PC-9 (cell line): ENCODE results near the gene PSMB1. TPM values are rescaled to one million over a fixed set of nuclear protein-coding genes. Genes with fewer than 3 reads are reported as not detected.

ENCODE experiments used
- BruUV-seq: library from RNA; stranded (reverse); fragments of 400-500 nt; replicated peaks from 2 replicates; lab custom pipeline; 2021; lab: Mats Ljungman, UMichigan
- CTCF ChIA-PET: fragments of 300-600 bp; sonication (Branson Sonifier 250); formaldehyde crosslinking; loops from one replicate; lab custom pipeline; 2022; ENCODE audit warnings: antibody characterized with exemption; lab: Charles Lee
- POLR2A ChIA-PET: fragments of 300-600 bp; sonication (Branson Sonifier 250); formaldehyde crosslinking; loops from one replicate; lab custom pipeline; 2022; ENCODE audit warnings: antibody characterized with exemption; ENCODE audit not compliant: unreplicated experiment; lab: Charles Lee
- DNase-seq, 2 experiments: peaks; one replicate each; pipeline versions ENCODE4 v3.0.0 to v3.0.0-alpha.2; 2015 to 2022; ENCODE audit warnings: mixed read lengths in 1 of 2
- H2AFZ ChIP-seq: fragments of 200-600 bp; sonication (generic); 2 replicates; pipeline ENCODE4 v1.8.1; 2017; ENCODE audit warnings: antibody characterized with exemption
- H3F3A ChIP-seq: fragments of 200-600 bp; sonication (generic); 2 replicates; pipeline ENCODE4 v1.8.1; 2017; ENCODE audit warnings: antibody characterized with exemption, mild to moderate bottlenecking, low read depth; ENCODE audit not compliant: insufficient read depth
- H3K27ac ChIP-seq: fragments of 200-600 bp; sonication (generic); 2 replicates; pipeline ENCODE4 v1.6.1; 2016; ENCODE audit warnings: mixed run types
- H3K27me3 ChIP-seq: fragments of 200-600 bp; sonication (generic); 2 replicates; pipeline ENCODE4 v1.6.1; 2016; ENCODE audit warnings: low read depth, mixed run types; ENCODE audit not compliant: insufficient read depth
- H3K36me3 ChIP-seq: fragments of 200-600 bp; sonication (generic); 2 replicates; pipeline ENCODE4 v1.6.1; 2016; ENCODE audit warnings: low read depth, mixed run types
- H3K4me1 ChIP-seq: fragments of 200-600 bp; sonication (generic); replicated peaks from 2 replicates; pipeline ENCODE4 v1.6.1; 2016; ENCODE audit warnings: mixed run types; ENCODE audit not compliant: insufficient read depth
- H3K4me2 ChIP-seq: fragments of 200-600 bp; sonication (generic); 2 replicates; pipeline ENCODE4 v1.6.1; 2017; ENCODE audit warnings: mixed run types
- H3K4me3 ChIP-seq: fragments of 200-600 bp; sonication (generic); 2 replicates; pipeline ENCODE4 v1.6.1; 2016; ENCODE audit warnings: mixed run types
- H3K79me2 ChIP-seq: fragments of 200-600 bp; sonication (generic); 2 replicates; pipeline ENCODE4 v1.6.1; 2017; ENCODE audit warnings: low read depth, mixed run types
- H3K9me2 ChIP-seq: fragments of 200-600 bp; sonication (generic); 2 replicates; pipeline ENCODE4 v1.8.1; 2017; ENCODE audit warnings: mild to moderate bottlenecking; ENCODE audit not compliant: insufficient read depth
- H3K9me3 ChIP-seq: fragments of 200-600 bp; sonication (generic); 2 replicates; pipeline ENCODE4 v1.8.1; 2016; ENCODE audit warnings: low read depth; ENCODE audit not compliant: insufficient read depth
- H4K20me1 ChIP-seq: fragments of 200-600 bp; sonication (generic); 2 replicates; pipeline ENCODE4 v1.8.1; 2017; ENCODE audit not compliant: insufficient read depth
- CTCF ChIP-seq: fragments of 200-600 bp; sonication (generic); conservative IDR thresholded peaks from 2 replicates; pipeline ENCODE4 v1.6.1; 2017; ENCODE audit warnings: mixed run types, antibody characterized with exemption, mild to moderate bottlenecking, moderate library complexity
- EZH2 ChIP-seq: fragments of 200-600 bp; sonication (generic); IDR thresholded peaks from 2 replicates; pipeline ENCODE4 v1.8.0; 2017; ENCODE audit warnings: antibody characterized with exemption, low read depth
- intact Hi-C: fragments of 100-400 bp; cut with micrococcal nuclease; formaldehyde crosslinking; loops from one replicate; pipeline ENCODE4 v1.10.0; 2022; ENCODE audit not compliant: unreplicated experiment
- total RNA-seq: library from RNA; stranded (reverse); gene quantifications from 2 replicates; pipeline ENCODE4 v1.2.3, GENCODE V29; 2021

Gene PSMB1
- total RNA-seq, 1 experiment from 2014 or later, result 169 TPM

DNA sequence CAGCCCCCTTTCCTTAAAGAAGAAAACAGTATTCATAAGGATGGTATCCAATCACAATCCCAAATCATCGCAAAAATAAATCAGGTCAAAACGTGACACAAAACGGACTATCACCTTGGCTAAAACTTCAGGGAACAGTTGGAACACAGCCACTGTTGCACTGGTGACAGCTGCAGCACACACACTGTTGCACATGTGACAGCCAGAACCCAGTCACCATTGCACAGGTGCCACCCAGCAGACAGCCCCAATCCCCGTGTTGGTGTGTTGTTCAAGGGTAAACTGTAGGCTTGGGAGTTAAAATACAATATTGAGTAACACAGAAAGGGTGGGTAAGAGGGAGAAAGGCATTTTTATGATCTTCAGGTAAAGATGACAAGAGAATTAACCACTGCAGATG is 15.8 kb downstream of the PSMB1 start:
- no peak for DNase-seq
- no TSS peak for BruUV-seq
- no peak overlapping the region for H3K4me2 ChIP-seq
- H3F3A ChIP-seq, result peaks cover 38% of the 10 kb centered on the region
- no peak overlapping the region for H3K4me3 ChIP-seq
- TF ChIP-seq EZH2 (no peak), CTCF (no peak)
- POLR2A ChIA-PET, result no interaction called here
- H3K4me1 ChIP-seq, result no peaks in the 10 kb centered on the region
- no peak overlapping the region for H2AFZ ChIP-seq
- intact Hi-C loops, result no loop called here
- no peaks in the 10 kb centered on the region for H3K9me3 ChIP-seq
- H3K36me3 ChIP-seq, result peaks cover 56% of the 10 kb centered on the region
- no peak overlapping the region for H3K27ac ChIP-seq
- H3K27me3 ChIP-seq, result no peaks in the 10 kb centered on the region
- H4K20me1 ChIP-seq, result peaks cover 81% of the 10 kb centered on the region
- no peaks in the 10 kb centered on the region for H3K9me2 ChIP-seq
- CTCF ChIA-PET, result no interaction called here
- H3K79me2 ChIP-seq, result 0 out of 2 replicates have a peak, but pooled peaks cover 20% of the 10 kb centered on the region

- POLR2A ChIA-PET, result no interaction called here
Observed at GRCh38 chr6:170536671-170537070, 16.4 kb downstream of the PSMB1 start.

DNA sequence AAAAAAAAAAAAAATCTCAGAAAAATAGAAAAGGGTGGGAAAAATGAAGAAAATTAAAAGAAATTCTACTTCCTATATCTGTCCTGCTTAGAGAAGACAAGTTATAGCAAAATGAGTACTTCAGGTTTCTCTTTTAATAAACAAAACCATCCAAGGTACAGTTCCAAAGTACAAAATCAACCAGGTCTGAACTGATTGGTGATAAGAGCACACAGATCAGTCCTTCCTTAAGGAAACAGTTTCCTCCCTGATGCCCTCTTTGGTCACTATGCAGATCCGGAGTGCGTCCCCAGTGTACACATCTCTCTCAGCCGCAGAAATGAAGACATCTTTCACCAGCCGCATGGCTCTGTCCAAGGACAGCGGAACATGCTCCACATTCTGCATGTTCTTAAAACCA is 18.1 kb downstream of the PSMB1 start:
- TF ChIP-seq CTCF (no peak), EZH2 (no peak)
- H3K4me1 ChIP-seq, result no peaks in the 10 kb centered on the region
- CTCF ChIA-PET, result no interaction called here
- no peak overlapping the region for H3K27ac ChIP-seq
- BruUV-seq, result no TSS peak
- H3K9me2 ChIP-seq, result no peaks in the 10 kb centered on the region
- POLR2A ChIA-PET, result no interaction called here
- H3K27me3 ChIP-seq, result no peaks in the 10 kb centered on the region
- no peak overlapping the region for H2AFZ ChIP-seq
- H3K4me2 ChIP-seq, result no peak overlapping the region
- 0 out of 2 replicates have a peak, but pooled peaks cover 6% of the 10 kb centered on the region for H3K79me2 ChIP-seq
- peaks cover 58% of the 10 kb centered on the region for H4K20me1 ChIP-seq
- H3K9me3 ChIP-seq, result no peaks in the 10 kb centered on the region
- H3K4me3 ChIP-seq, result no peak overlapping the region
- intact Hi-C loops, result no loop called here
- DNase-seq, result no peak
- H3F3A ChIP-seq, result peaks cover 41% of the 10 kb centered on the region
- H3K36me3 ChIP-seq, result peaks cover 43% of the 10 kb centered on the region

More at GRCh38 chr6:170536671-170537070, 16.4 kb downstream of the PSMB1 start:
- TF ChIP-seq CTCF (no peak), EZH2 (no peak)
- H3K9me3 ChIP-seq, result no peaks in the 10 kb centered on the region
- no peak overlapping the region for H3K4me3 ChIP-seq
- H4K20me1 ChIP-seq, result peaks cover 74% of the 10 kb centered on the region
- H3K4me1 ChIP-seq, result no peaks in the 10 kb centered on the region
- intact Hi-C loops, result no loop called here
- 0 out of 2 replicates have a peak, but pooled peaks cover 14% of the 10 kb centered on the region for H3K79me2 ChIP-seq
- H3K36me3 ChIP-seq, result peaks cover 50% of the 10 kb centered on the region
- H3K27ac ChIP-seq, result no peak overlapping the region
- CTCF ChIA-PET, result no interaction called here
- BruUV-seq, result no TSS peak
- no peaks in the 10 kb centered on the region for H3K9me2 ChIP-seq
- DNase-seq, result no peak
- H3K4me2 ChIP-seq, result no peak overlapping the region
- H3K27me3 ChIP-seq, result no peaks in the 10 kb centered on the region
- no peak overlapping the region for H2AFZ ChIP-seq
- peaks cover 40% of the 10 kb centered on the region for H3F3A ChIP-seq
